COLO829 (cell line): ENCODE results near the gene CSK.

Experiments
- DNase-seq: peaks from one replicate; pipeline ENCODE4 v3.0.0; 2012; ENCODE audit warnings: low spot score

Gene CSK

GRCh38 chr15:74843445-74843828 lies 61.6 kb downstream of the CSK start:
- DNase-seq: no peak

- no peak for DNase-seq
Observed at GRCh38 chr15:74843891-74844299, 62.0 kb downstream of the CSK start.

- DNase-seq: no peak
Observed at GRCh38 chr15:74844319-74845207, 62.7 kb downstream of the CSK start.

GRCh38 chr15:74845208-74845568 lies 63.3 kb downstream of the CSK start:
- no peak for DNase-seq

- no peak for DNase-seq
Observed at GRCh38 chr15:74845581-74845980, 63.7 kb downstream of the CSK start.

GRCh38 chr15:74847432-74847831 lies 65.6 kb downstream of the CSK start:
- no peak for DNase-seq

GRCh38 chr15:74850393-74850792 lies 68.5 kb downstream of the CSK start:
- no peak for DNase-seq

- no peak for DNase-seq
Observed at GRCh38 chr15:74851960-74852359, 70.1 kb downstream of the CSK start.
